WI38 (cell line): ENCODE results near the gene RNF223.
A peak's percentile ranks its signal among the peaks of the same experiment; 100 is the strongest.

ENCODE experiments used
- H3K4me3 ChIP-seq: 2 replicates; pipeline ENCODE4 v1.5.1; 2011; ENCODE audit warnings: low read depth, mild to moderate bottlenecking, control low read depth, low read length
- CTCF ChIP-seq: IDR thresholded peaks from 2 replicates; pipeline ENCODE4 v1.5.1; 2012; ENCODE audit warnings: low read depth, mild to moderate bottlenecking, control low read depth, low read length

Gene RNF223

GRCh38 chr1:1041092-1041523 is 33.0 kb downstream of the RNF223 start:
- no peak overlapping the region for H3K4me3 ChIP-seq
- TF ChIP-seq CTCF = no peak

GRCh38 chr1:1040004-1040991 is 33.8 kb downstream of the RNF223 start:
- TF ChIP-seq CTCF = peak; percentile 4; the same call in 1 of the 2 replicates
- peak overlapping the region; percentile 42 for H3K4me3 ChIP-seq

- no peak overlapping the region for H3K4me3 ChIP-seq
- no peak for TF ChIP-seq CTCF
Observed at GRCh38 chr1:1039145-1039910, 34.8 kb downstream of the RNF223 start.

GRCh38 chr1:1038694-1039093 is 35.4 kb downstream of the RNF223 start:
- no peak overlapping the region for H3K4me3 ChIP-seq
- TF ChIP-seq CTCF = no peak

GRCh38 chr1:1037366-1038327 is 36.5 kb downstream of the RNF223 start:
- no peak overlapping the region for H3K4me3 ChIP-seq
- no peak for TF ChIP-seq CTCF

- TF ChIP-seq CTCF = no peak
- H3K4me3 ChIP-seq = no peak overlapping the region
Observed at GRCh38 chr1:1035291-1035943, 38.7 kb downstream of the RNF223 start.
